GM19238 (cell line): Measurements from ENCODE around the gene RAB5IF.

Experiments used
- DNase-seq: peaks from one replicate; pipeline ENCODE4 v3.0.0; 2011; ENCODE audit warnings: low spot score; ENCODE audit not compliant: insufficient read length

RAB5IF gene

GRCh38 chr20:36658300-36658699, 52.7 kb downstream of the RAB5IF start:
- DNase-seq, result no peak
